HG02763 (cell line): ENCODE results near the gene MYOCD.

ENCODE experiments used
- ATAC-seq: cut with Tn5 transposase; IDR thresholded peaks from one replicate; pipeline ENCODE4 v1.9.1; 2021; ENCODE audit warnings: mild to moderate bottlenecking, moderate library complexity; ENCODE audit not compliant: unreplicated experiment

Gene MYOCD

GRCh38 chr17:12743046-12743445 is 77.4 kb downstream of the MYOCD start:
- ATAC-seq, result no peak

GRCh38 chr17:12744298-12744697 is 78.6 kb downstream of the MYOCD start:
- no peak for ATAC-seq

GRCh38 chr17:12744786-12745185 is 79.1 kb downstream of the MYOCD start:
- no peak for ATAC-seq

- ATAC-seq, result no peak
Measured at GRCh38 chr17:12745486-12745885, 79.8 kb downstream of the MYOCD start.

GRCh38 chr17:12756786-12757185 is 91.1 kb downstream of the MYOCD start:
- no peak for ATAC-seq

- no peak for ATAC-seq
Measured at GRCh38 chr17:12759090-12759489, 93.4 kb downstream of the MYOCD start.

GRCh38 chr17:12765548-12765947 is 99.9 kb downstream of the MYOCD start:
- ATAC-seq, result no peak

GRCh38 chr17:12768255-12768654 is 102.6 kb downstream of the MYOCD start:
- ATAC-seq, result no peak

- no peak for ATAC-seq
Measured at GRCh38 chr17:12769981-12770380, 104.3 kb downstream of the MYOCD start.

GRCh38 chr17:12773153-12773552 is 107.5 kb downstream of the MYOCD start:
- no peak for ATAC-seq

GRCh38 chr17:12789075-12789480 is 123.4 kb downstream of the MYOCD start:
- ATAC-seq, result no peak

- peak; percentile 90 for ATAC-seq
Measured at GRCh38 chr17:12789481-12790248, 124.0 kb downstream of the MYOCD start, which contains the start of gene ARHGAP44. ARHGAP44 (plus strand) TSS chr17:12789498; CDS start chr17:12789839, 341 bp downstream.

GRCh38 chr17:12790249-12791106 is 124.8 kb downstream of the MYOCD start:
- no peak for ATAC-seq

GRCh38 chr17:12794919-12795532 is 129.3 kb downstream of the MYOCD start:
- no peak for ATAC-seq

- ATAC-seq, result no peak
Measured at GRCh38 chr17:12800855-12801365, 135.2 kb downstream of the MYOCD start.

- no peak for ATAC-seq
Measured at GRCh38 chr17:12806630-12807029, 140.9 kb downstream of the MYOCD start.

- no peak for ATAC-seq
Measured at GRCh38 chr17:12808723-12809122, 143.0 kb downstream of the MYOCD start.

- ATAC-seq, result no peak
Measured at GRCh38 chr17:12812877-12813276, 147.2 kb downstream of the MYOCD start.

GRCh38 chr17:12813664-12814063 is 148.0 kb downstream of the MYOCD start:
- ATAC-seq, result no peak

GRCh38 chr17:12814718-12815117 is 149.0 kb downstream of the MYOCD start:
- ATAC-seq, result no peak

GRCh38 chr17:12815642-12816141 is 150.0 kb downstream of the MYOCD start:
- peak; percentile 99 for ATAC-seq
